Activated naive CD4-positive, alpha-beta T cell treated with anti-CD3 and anti-CD28 coated beads for 36 hours (primary cell): ENCODE data around the gene ATP5F1D. TPM values are rescaled to one million over a fixed set of nuclear protein-coding genes. Genes with fewer than 3 reads are reported as not detected.
A peak's percentile ranks its signal among the peaks of the same experiment; 100 is the strongest.

Experiments
- CTCF ChIA-PET: fragments of 350-600 bp; sonication (Branson Sonifier 250); formaldehyde crosslinking; loops from one replicate; lab custom pipeline; 2021; ENCODE audit warnings: antibody characterized with exemption; lab: Charles Lee
- DNase-seq: peaks from one replicate; pipeline ENCODE4 v3.0.0-alpha.2; 2020
- H3K27ac Mint-ChIP-seq: one replicate; pipeline ENCODE4 v1.8.0; 2021; ENCODE audit warnings: mild to moderate bottlenecking, mixed read lengths
- H3K27me3 Mint-ChIP-seq: one replicate; pipeline ENCODE4 v1.8.0; 2021; ENCODE audit warnings: low read depth, mixed read lengths
- H3K36me3 Mint-ChIP-seq: one replicate; pipeline ENCODE4 v1.8.0; 2021; ENCODE audit warnings: low read depth, mixed read lengths
- H3K4me1 Mint-ChIP-seq: one replicate; pipeline ENCODE4 v1.8.0; 2021; ENCODE audit warnings: low read depth, mixed read lengths
- H3K4me3 Mint-ChIP-seq: one replicate; pipeline ENCODE4 v1.8.0; 2021; ENCODE audit warnings: mild to moderate bottlenecking, moderate library complexity, mixed read lengths
- H3K9me3 Mint-ChIP-seq: one replicate; pipeline ENCODE4 v1.8.0; 2021; ENCODE audit warnings: mixed read lengths
- intact Hi-C: fragments of 100-400 bp; cut with micrococcal nuclease; formaldehyde crosslinking; loops from one replicate; pipeline ENCODE4 v1.15.1; 2023
- total RNA-seq, 2 experiments: library from RNA; stranded (reverse); gene quantifications; one replicate each; pipeline ENCODE4 v1.2.3, GENCODE V29; 2021

The ATP5F1D gene
- total RNA-seq, 2 experiments from 2014 or later: 153 TPM

GRCh38 chr19:1273263-1274041, 31.9 kb downstream of the ATP5F1D start:
- no peak for DNase-seq
- Mint-ChIP-seq H3K9me3 (no peaks in the 10 kb centered on the region), H3K27ac (peak overlapping the region; percentile 70), H3K4me3 (peak overlapping the region; percentile 42), H3K4me1 (peaks cover 57% of the 10 kb centered on the region), H3K36me3 (peaks cover 53% of the 10 kb centered on the region), H3K27me3 (no peaks in the 10 kb centered on the region)
- intact Hi-C loops: loop anchor here (10.0 kb wide), 1 partner anchor 321 kb away; the partner anchor contains the start of gene MBD3
- CTCF ChIA-PET: interaction anchor here (3.7 kb wide), 1 partner anchor 29 kb away, joined by 25 read pairs; no protein-coding TSS in a partner anchor

DNA sequence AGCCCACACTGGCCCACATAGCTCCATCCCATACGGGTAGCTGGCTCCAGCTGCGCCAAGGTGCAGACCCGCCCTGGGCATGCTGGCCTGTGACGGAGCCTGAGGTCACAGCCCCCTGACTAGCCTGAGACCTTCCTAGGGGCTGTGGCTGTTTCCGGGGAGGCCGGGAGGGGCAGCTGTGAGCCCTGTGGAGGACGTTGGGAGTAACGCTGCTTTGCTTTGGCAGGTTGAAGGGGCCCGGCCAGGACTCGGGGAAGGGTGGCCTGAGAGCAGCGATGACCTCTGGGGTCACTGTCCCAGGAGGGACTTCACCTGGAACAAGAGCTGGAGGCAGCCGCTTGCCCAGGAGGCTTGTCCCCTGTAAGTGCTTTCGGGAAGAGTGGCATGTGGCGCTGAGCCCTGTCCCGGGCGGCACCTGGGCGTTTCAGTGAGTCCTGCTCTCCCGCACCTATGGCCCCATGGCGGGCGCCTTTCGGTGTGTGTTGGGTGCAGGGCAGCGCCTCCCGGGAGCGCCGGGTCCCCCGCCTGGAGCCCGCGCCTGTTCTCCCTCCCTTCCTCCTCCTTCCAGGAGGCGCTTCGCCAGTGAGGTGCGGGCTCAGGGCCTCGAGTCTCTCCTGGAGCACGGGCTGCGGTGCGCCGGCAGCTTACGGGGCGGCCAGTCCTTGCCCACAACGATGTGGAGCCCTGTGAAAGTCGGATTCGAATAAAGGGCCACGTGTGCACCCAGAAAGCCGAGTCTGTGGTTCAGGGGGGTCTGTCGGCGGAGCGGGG, 32.7 kb downstream of the ATP5F1D start:
- H3K4me1 Mint-ChIP-seq: peaks cover 53% of the 10 kb centered on the region
- H3K4me3 Mint-ChIP-seq: peak overlapping the region; percentile 71
- peak overlapping the region; percentile 73 for H3K27ac Mint-ChIP-seq
- no peaks in the 10 kb centered on the region for H3K9me3 Mint-ChIP-seq
- H3K36me3 Mint-ChIP-seq: peaks cover 59% of the 10 kb centered on the region
- CTCF ChIA-PET: interaction anchor here (3.7 kb wide), 1 partner anchor 30 kb away, joined by 25 read pairs; no protein-coding TSS in a partner anchor
- intact Hi-C loops: loop anchor here (10.0 kb wide), 1 partner anchor 321 kb away; the partner anchor contains the start of gene MBD3
- DNase-seq: no peak
- H3K27me3 Mint-ChIP-seq: no peaks in the 10 kb centered on the region

GRCh38 chr19:1274852-1275259, 33.3 kb downstream of the ATP5F1D start:
- Mint-ChIP-seq H3K36me3 (peaks cover 61% of the 10 kb centered on the region), H3K27ac (peak overlapping the region; percentile 73), H3K4me1 (peaks cover 57% of the 10 kb centered on the region), H3K4me3 (peak overlapping the region; percentile 71), H3K27me3 (no peaks in the 10 kb centered on the region), H3K9me3 (no peaks in the 10 kb centered on the region)
- intact Hi-C loops: loop anchor here (1.0 to 10.0 kb wide), 6 partner anchors 82 to 320 kb away; partner anchors contain the start of genes ADAMTSL5, DAZAP1, MBD3 and NDUFS7
- CTCF ChIA-PET: interaction anchor here (0.9 to 1.6 kb wide), 2 partner anchors 8 to 31 kb away, joined by 4 to 8 read pairs; no protein-coding TSS in a partner anchor
- no peak for DNase-seq

DNA sequence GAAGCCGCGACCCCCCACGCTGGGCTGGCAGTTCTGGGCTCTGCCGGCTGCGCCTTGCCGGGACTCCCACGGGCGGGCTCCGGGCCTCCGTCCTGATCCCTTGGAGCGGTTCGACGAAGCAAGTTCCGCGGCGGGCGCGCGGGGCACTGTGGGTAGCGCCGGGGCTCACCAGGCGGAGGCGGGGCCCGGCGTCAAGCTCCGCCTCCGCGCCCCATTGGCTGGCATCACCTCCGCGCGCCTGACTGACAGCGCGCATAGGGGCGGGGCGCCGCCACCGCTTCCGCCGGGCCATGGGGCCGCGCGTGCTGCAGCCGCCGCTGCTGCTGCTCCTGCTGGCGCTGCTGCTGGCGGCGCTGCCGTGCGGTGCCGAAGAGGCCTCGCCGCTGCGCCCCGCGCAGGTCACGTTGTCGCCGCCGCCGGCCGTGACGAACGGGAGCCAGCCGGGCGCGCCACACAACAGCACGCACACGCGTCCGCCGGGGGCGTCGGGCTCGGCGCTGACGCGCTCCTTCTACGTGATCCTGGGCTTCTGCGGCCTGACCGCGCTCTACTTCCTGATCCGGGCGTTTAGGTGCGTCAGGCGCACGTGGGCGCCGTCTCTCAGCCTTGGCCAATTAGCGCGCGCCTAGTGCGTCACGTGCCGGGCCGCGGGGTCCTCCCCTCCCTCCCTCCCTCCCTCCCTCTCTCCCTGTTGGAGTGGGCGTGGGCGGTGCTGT, 33.9 kb downstream of the ATP5F1D start, which contains the start of gene FAM174C:
Gene FAM174C (plus strand): TSS at position 271 of the 716 bp plus-strand sequence. CDS start 20 bp downstream, at position 291.
- H3K9me3 Mint-ChIP-seq: no peaks in the 10 kb centered on the region
- CTCF ChIA-PET: interaction anchor here (0.9 to 1.6 kb wide), 2 partner anchors 9 to 31 kb away, joined by 4 to 8 read pairs; no protein-coding TSS in a partner anchor
- H3K4me1 Mint-ChIP-seq: peaks cover 55% of the 10 kb centered on the region
- DNase-seq: peak; percentile 96
- peak within 1 kb of the TSS; percentile 94 for H3K27ac Mint-ChIP-seq
- intact Hi-C loops: loop anchor here (1.0 to 10.0 kb wide), 6 partner anchors 82 to 319 kb away; partner anchors contain the start of genes ADAMTSL5, DAZAP1, MBD3 and NDUFS7
- H3K36me3 Mint-ChIP-seq: peaks cover 58% of the 10 kb centered on the region
- H3K27me3 Mint-ChIP-seq: no peaks in the 10 kb centered on the region
- H3K4me3 Mint-ChIP-seq: peak within 1 kb of the TSS; percentile 87

DNA sequence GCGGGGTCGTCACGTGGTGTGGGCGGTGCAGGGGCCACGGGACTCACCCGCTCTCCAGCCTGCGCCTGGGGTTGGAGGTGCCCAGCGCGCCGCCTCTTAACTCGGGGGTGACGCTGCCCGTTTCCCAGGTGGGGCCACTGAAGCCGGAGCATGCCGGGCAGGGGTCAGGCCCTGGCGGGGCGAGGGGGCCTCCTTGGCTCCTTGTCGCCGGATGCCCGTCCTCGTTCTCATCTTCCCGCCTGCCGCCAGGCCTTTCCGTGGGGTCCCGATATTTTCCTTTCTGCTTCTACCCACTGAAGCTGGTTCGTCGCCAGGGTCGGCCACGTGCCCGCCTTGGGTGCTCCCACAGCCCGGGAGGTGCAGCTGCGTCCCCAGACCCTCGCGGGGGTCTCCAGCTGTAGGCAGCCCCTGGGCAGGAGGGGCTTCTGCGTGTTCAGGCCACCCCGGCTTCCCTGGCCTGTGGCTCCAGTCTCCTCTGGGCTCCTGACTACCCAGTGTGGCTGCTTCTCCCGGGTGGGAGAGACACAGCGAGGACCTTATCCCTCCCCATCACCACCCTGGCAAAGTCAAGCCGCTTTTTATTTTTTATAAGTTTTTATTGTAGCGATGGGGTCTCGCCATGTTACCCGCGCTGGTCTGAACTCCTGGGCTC, 34.6 kb downstream of the ATP5F1D start:
- intact Hi-C loops: loop anchor here (1.0 to 10.0 kb wide), 7 partner anchors 81 to 319 kb away; partner anchors contain the start of genes ADAMTSL5, DAZAP1, MBD3 and NDUFS7
- DNase-seq: no peak
- H3K9me3 Mint-ChIP-seq: no peaks in the 10 kb centered on the region
- peaks cover 49% of the 10 kb centered on the region for H3K4me1 Mint-ChIP-seq
- CTCF ChIA-PET: interaction anchor here (1.6 kb wide), 1 partner anchor 32 kb away, joined by 8 read pairs; no protein-coding TSS in a partner anchor
- peak overlapping the region; percentile 87 for H3K4me3 Mint-ChIP-seq
- H3K27me3 Mint-ChIP-seq: no peaks in the 10 kb centered on the region
- peak overlapping the region; percentile 94 for H3K27ac Mint-ChIP-seq
- H3K36me3 Mint-ChIP-seq: peaks cover 52% of the 10 kb centered on the region

- Mint-ChIP-seq H3K36me3 (peaks cover 47% of the 10 kb centered on the region), H3K4me1 (peaks cover 44% of the 10 kb centered on the region), H3K9me3 (no peaks in the 10 kb centered on the region), H3K27me3 (no peaks in the 10 kb centered on the region), H3K4me3 (peak overlapping the region; percentile 87), H3K27ac (peak overlapping the region; percentile 94)
- intact Hi-C loops: loop anchor here (2.0 to 10.0 kb wide), 4 partner anchors 81 to 318 kb away; partner anchors contain the start of genes ADAMTSL5 and MBD3
- CTCF ChIA-PET: no interaction called here
- peak; percentile 39 for DNase-seq
Observed at GRCh38 chr19:1276628-1277022, 35.1 kb downstream of the ATP5F1D start.

GRCh38 chr19:1277061-1277460, 35.5 kb downstream of the ATP5F1D start:
- CTCF ChIA-PET: interaction anchor here (0.7 to 1.0 kb wide), 2 partner anchors 10 to 33 kb away, joined by 4 read pairs; no protein-coding TSS in a partner anchor
- DNase-seq: no peak
- H3K36me3 Mint-ChIP-seq: peaks cover 42% of the 10 kb centered on the region

GRCh38 chr19:1278074-1278473, 36.5 kb downstream of the ATP5F1D start:
- Mint-ChIP-seq H3K27ac (no peak overlapping the region), H3K4me1 (peaks cover 31% of the 10 kb centered on the region), H3K36me3 (peaks cover 33% of the 10 kb centered on the region), H3K9me3 (no peaks in the 10 kb centered on the region), H3K4me3 (peak overlapping the region; percentile 41), H3K27me3 (no peaks in the 10 kb centered on the region)
- intact Hi-C loops: loop anchor here (5.0 to 10.0 kb wide), 3 partner anchors 79 to 317 kb away; partner anchors contain the start of genes ADAMTSL5 and MBD3
- DNase-seq: no peak
- CTCF ChIA-PET: interaction anchor here (1.0 to 1.9 kb wide), 2 partner anchors 12 to 34 kb away, joined by 4 read pairs; no protein-coding TSS in a partner anchor

More at GRCh38 chr19:1277061-1277460, 35.5 kb downstream of the ATP5F1D start:
- H3K9me3 Mint-ChIP-seq: no peaks in the 10 kb centered on the region
- peak overlapping the region; percentile 94 for H3K27ac Mint-ChIP-seq
- no peaks in the 10 kb centered on the region for H3K27me3 Mint-ChIP-seq
- intact Hi-C loops: loop anchor here (2.0 to 10.0 kb wide), 4 partner anchors 80 to 318 kb away; partner anchors contain the start of genes ADAMTSL5 and MBD3
- H3K4me3 Mint-ChIP-seq: peak overlapping the region; percentile 87
- peaks cover 40% of the 10 kb centered on the region for H3K4me1 Mint-ChIP-seq

GRCh38 chr19:1278713-1279660, 37.4 kb downstream of the ATP5F1D start:
- peaks cover 27% of the 10 kb centered on the region for H3K36me3 Mint-ChIP-seq
- no peak overlapping the region for H3K27ac Mint-ChIP-seq
- H3K4me1 Mint-ChIP-seq: peaks cover 23% of the 10 kb centered on the region
- no peaks in the 10 kb centered on the region for H3K27me3 Mint-ChIP-seq
- no peaks in the 10 kb centered on the region for H3K9me3 Mint-ChIP-seq
- DNase-seq: no peak
- intact Hi-C loops: loop anchor here (1.0 to 10.0 kb wide), 4 partner anchors 78 to 316 kb away; partner anchors contain the start of genes ADAMTSL5 and MBD3
- CTCF ChIA-PET: interaction anchor here (0.6 to 1.9 kb wide), 6 partner anchors 25 to 328 kb away, joined by 3 to 4 read pairs (median 3); no protein-coding TSS in a partner anchor
- no peak overlapping the region for H3K4me3 Mint-ChIP-seq
